IPS-20b (cell line): ENCODE results near the gene DPP9.

Source experiments
- H3K27ac ChIP-seq: one replicate; pipeline ENCODE4 v1.5.1; 2013; ENCODE audit warnings: low read length
- H3K27me3 ChIP-seq: 2 replicates; pipeline ENCODE4 v1.6.1; 2013; ENCODE audit warnings: mild to moderate bottlenecking, low read length, inconsistent platforms; ENCODE audit not compliant: insufficient read depth
- H3K36me3 ChIP-seq: 2 replicates; pipeline ENCODE4 v1.6.1; 2013; ENCODE audit warnings: low read depth, mild to moderate bottlenecking, inconsistent platforms, low read length, moderate library complexity; ENCODE audit not compliant: insufficient read depth
- H3K4me1 ChIP-seq: 2 replicates; pipeline ENCODE4 v1.6.1; 2013; ENCODE audit warnings: mild to moderate bottlenecking, control low read depth, inconsistent platforms, low read length, moderate library complexity; ENCODE audit not compliant: insufficient read depth
- H3K4me3 ChIP-seq: 2 replicates; pipeline ENCODE4 v1.5.1; 2013; ENCODE audit warnings: mild to moderate bottlenecking, low read length, inconsistent platforms
- H3K9ac ChIP-seq: 2 replicates; pipeline ENCODE4 v1.6.1; 2013; ENCODE audit warnings: low read depth, mild to moderate bottlenecking, inconsistent platforms, low read length, moderate library complexity
- H3K9me3 ChIP-seq: 2 replicates; pipeline ENCODE4 v1.6.1; 2013; ENCODE audit warnings: mild to moderate bottlenecking, low read depth, low read length, inconsistent platforms; ENCODE audit not compliant: insufficient read depth

Gene DPP9

DNA sequence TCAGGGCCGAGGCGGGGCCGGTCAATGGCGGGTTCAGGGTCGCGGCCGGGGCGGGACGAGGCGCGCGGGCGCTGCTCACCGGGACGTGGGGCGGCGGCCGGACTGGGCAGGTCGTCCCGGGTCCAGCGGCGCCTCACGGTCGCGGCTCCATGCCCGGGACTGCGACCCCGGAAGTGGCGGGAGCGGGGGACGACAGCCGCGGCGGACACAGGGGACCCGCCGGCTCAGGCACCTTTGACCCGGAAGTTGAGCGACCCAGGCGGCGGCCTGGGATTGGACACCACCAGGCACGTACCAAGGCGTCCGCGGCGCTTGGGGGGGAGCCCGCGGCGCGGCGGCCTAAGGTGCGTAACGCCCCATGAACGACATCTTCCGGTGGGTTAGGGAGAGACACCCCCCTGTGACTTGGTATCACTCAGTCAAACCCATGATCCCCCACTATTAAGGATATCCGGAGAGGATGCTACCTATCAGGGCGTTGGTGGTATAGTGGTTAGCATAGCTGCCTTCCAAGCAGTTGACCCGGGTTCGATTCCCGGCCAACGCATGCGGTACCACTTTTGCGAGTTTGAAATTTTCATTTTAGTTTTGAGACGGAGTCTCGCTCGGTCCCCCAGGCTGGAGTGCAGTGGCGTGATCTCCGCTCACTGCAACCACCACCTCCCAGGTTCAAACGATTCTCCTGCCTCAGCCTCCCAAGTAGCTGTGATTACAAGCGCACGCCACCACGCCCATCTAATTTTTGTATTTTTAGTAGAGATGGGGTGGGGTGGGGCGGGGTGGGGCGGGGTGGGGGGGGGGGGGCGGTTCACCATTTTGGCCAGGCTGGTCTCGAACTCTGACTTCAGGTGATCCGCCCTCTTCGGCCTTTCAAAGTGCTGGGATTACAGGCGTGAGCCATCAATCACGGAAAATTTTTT lies at the start of gene DPP9:
Gene DPP9, minus strand, starts transcription at position 248 of the 920 bp plus-strand sequence. CDS start 3,936 bp downstream, outside the sequence.
- H3K36me3 ChIP-seq = peaks cover 22% of the 10 kb centered on the region
- peak within 1 kb of the TSS; percentile 88 for H3K9ac ChIP-seq
- H3K27ac ChIP-seq = peak within 1 kb of the TSS; percentile 58
- peaks cover 6% of the 10 kb centered on the region; the same call in 1 of the 2 replicates for H3K4me1 ChIP-seq
- no peaks in the 10 kb centered on the region for H3K27me3 ChIP-seq
- H3K9me3 ChIP-seq = no peaks in the 10 kb centered on the region
- H3K4me3 ChIP-seq = peak within 1 kb of the TSS; percentile 95

- no peak overlapping the region for H3K27ac ChIP-seq
Measured at GRCh38 chr19:4773047-4773640, 49.5 kb upstream of the DPP9 start.

DNA sequence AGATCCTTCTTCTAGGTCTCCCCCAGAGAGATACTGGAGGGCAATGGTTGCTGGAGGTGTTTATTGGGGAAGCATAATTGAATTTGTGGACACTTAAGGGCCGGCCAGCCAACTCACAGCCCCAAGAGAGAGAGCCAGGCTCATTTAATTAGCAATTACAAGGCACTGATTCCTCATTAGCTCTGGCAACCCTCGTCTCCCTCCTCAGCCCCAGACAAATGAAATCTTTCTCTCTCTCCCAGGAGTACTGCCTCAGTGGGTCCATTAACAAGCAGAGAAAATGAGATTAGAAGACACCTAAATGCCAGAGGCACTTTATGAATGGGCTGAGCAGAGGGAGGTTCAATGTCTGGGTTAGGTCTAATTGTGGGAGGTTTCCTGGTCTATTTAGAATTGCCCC lies 48.9 kb upstream of the DPP9 start:
- no peaks in the 10 kb centered on the region for H3K4me1 ChIP-seq
- H3K9me3 ChIP-seq = no peaks in the 10 kb centered on the region
- H3K27me3 ChIP-seq = peaks cover 30% of the 10 kb centered on the region; the same call in 1 of the 2 replicates
- no peak overlapping the region for H3K9ac ChIP-seq
- no peaks in the 10 kb centered on the region for H3K36me3 ChIP-seq
- no peak overlapping the region for H3K27ac ChIP-seq
- no peak overlapping the region for H3K4me3 ChIP-seq

More at GRCh38 chr19:4773047-4773640, 49.5 kb upstream of the DPP9 start:
- no peaks in the 10 kb centered on the region for H3K9me3 ChIP-seq
- H3K4me3 ChIP-seq = no peak overlapping the region
- H3K36me3 ChIP-seq = no peaks in the 10 kb centered on the region
- no peaks in the 10 kb centered on the region for H3K4me1 ChIP-seq
- no peak overlapping the region for H3K9ac ChIP-seq
- H3K27me3 ChIP-seq = peaks cover 28% of the 10 kb centered on the region; the same call in 1 of the 2 replicates

DNA sequence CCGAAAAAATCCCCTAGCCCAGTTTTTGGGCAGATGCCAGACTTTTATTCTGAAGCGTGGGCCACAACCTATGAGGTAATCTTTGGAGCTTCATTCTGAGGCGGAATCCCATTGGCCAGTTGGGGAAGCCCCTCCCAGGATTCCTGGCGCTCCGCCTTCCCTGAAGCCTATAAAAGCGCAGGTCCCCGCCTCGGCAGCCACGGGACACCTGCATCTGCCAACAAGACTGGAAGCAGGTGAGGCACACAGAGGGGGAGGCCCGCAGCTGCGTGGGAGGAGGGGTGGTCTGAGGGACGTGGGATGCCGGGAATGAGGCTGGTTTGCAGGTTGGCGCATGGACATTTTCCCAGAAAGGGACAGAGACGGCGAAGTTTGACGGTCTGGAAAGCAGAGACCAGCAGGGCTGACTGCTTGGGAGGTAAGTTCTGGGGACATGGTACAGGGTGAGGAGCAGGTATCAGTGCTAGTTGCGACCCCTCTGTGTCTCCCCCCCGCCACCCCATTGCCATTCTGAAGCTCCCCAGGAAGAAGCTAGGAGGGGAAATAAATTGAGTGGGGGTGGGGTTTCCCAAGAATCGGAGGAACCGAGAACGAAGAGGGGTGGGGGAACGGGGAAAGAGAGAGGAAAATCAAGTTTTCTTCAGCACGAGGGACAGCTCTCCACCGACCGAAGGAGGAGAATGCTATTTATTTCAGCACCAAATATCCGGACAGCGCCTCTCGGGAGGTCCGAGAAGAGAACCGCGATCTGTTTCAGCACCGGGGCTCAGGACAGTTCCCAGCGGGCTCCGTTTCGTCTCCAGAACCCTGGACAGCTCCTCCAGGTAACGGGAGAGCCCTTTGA lies 45.5 kb upstream of the DPP9 start:
- Histone ChIP-seq H3K27ac (no peak overlapping the region), H3K9me3 (no peaks in the 10 kb centered on the region), H3K9ac (no peak overlapping the region), H3K4me1 (no peaks in the 10 kb centered on the region), H3K36me3 (no peaks in the 10 kb centered on the region), H3K4me3 (no peak overlapping the region), H3K27me3 (peaks cover 27% of the 10 kb centered on the region; the same call in 1 of the 2 replicates)

- H3K9me3 ChIP-seq = no peaks in the 10 kb centered on the region
- H3K27ac ChIP-seq = no peak overlapping the region
- peaks cover 12% of the 10 kb centered on the region for H3K27me3 ChIP-seq
- H3K36me3 ChIP-seq = no peaks in the 10 kb centered on the region
- H3K4me1 ChIP-seq = peaks cover 2% of the 10 kb centered on the region; the same call in 1 of the 2 replicates
- H3K4me3 ChIP-seq = no peak overlapping the region
- H3K9ac ChIP-seq = no peak overlapping the region
Measured at GRCh38 chr19:4764393-4764660, 40.7 kb upstream of the DPP9 start.

DNA sequence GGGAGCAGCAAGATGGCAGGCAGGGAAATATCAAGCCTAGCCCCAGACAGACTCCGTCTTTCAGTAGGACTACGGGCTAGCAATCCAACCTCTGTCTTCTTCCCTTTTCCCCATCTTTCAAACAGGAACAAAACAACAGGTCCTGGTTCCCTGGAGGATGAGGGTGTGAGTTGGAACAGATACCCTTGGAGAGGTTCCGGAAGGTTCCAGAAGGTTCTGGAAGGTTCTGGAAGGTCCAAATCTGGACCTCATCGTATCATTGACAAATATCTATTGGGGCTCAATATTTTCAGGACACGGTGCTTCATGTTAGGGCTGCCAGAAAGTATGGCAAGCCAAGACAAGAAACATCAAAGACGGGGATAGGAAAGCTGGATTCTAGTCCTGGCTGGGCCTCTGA lies 39.4 kb upstream of the DPP9 start:
- Histone ChIP-seq H3K9me3 (no peaks in the 10 kb centered on the region), H3K4me1 (peaks cover 4% of the 10 kb centered on the region; the same call in 1 of the 2 replicates), H3K36me3 (no peaks in the 10 kb centered on the region), H3K9ac (no peak overlapping the region), H3K27me3 (peaks cover 25% of the 10 kb centered on the region), H3K27ac (no peak overlapping the region), H3K4me3 (no peak overlapping the region)

DNA sequence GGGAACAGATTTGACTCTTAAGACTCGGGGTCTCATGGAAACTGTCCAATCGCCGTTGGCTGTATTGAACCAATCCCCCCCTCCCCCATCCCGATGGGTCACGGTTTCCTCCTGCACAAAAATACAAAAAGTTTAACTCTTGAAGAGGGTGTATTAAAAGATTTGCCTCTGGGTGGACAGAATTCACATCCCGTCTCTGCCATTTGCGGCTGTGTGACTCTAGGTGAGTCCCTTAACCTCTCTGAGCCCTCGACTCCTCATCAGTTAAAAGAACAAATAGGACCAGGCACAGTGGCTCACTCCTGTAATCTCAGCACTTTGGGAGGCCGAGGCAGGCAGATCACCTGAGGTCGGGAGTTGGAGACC lies 36.6 kb upstream of the DPP9 start:
- Histone ChIP-seq H3K27me3 (peaks cover 30% of the 10 kb centered on the region), H3K9ac (peak overlapping the region; percentile 27; the same call in 1 of the 2 replicates), H3K4me1 (peaks cover 4% of the 10 kb centered on the region; the same call in 1 of the 2 replicates), H3K27ac (no peak overlapping the region), H3K36me3 (no peaks in the 10 kb centered on the region), H3K4me3 (peak overlapping the region; percentile 65), H3K9me3 (no peaks in the 10 kb centered on the region)

DNA sequence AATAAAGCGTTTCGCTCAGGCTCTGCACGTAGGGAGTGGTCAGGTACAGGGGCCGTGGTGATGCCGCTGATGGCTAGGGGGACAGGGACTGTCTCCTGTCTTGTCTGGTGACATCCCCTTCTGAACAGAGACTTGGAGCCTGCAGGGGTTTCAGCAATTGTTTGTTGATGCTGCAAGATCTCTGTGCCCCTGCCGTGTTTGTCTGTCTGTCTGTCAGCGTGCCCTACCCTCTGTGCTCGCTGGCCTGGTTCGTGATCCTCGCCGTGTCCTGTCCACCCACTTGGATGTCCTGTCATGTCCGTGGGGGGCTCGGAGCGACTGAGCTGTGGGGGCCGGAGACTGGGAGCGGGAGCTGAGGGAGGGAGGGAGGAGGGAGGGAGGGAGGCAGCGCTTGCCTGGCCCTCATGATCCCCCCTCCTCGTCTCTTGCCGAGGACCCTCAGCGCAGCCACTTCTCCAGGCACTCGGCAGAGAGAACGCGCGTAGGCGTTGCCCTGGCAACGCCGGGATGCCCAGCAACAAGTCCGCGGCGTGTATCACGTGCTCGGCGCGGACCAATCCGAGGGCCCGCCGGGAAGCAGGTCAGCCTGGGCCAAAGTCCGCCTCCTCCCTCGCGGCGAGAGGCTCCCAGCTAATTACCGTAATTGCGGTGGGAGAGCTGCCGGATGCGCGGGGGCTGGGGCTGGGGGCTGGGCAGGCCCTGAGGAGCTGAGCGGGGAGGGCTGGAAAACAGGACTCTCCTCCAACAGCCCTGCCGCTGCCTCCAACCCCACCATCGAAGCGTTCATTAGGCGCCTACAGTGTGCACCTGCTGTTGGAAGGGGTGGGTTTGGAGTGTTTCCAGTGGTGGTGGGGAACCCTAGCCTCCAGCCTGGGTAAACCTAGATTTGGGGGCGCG lies 36.0 kb upstream of the DPP9 start:
- Histone ChIP-seq H3K9ac (peak overlapping the region; percentile 27; the same call in 1 of the 2 replicates), H3K9me3 (no peaks in the 10 kb centered on the region), H3K27ac (no peak overlapping the region), H3K27me3 (peaks cover 30% of the 10 kb centered on the region), H3K36me3 (no peaks in the 10 kb centered on the region), H3K4me3 (peak overlapping the region; percentile 65), H3K4me1 (peaks cover 4% of the 10 kb centered on the region; the same call in 1 of the 2 replicates)

DNA sequence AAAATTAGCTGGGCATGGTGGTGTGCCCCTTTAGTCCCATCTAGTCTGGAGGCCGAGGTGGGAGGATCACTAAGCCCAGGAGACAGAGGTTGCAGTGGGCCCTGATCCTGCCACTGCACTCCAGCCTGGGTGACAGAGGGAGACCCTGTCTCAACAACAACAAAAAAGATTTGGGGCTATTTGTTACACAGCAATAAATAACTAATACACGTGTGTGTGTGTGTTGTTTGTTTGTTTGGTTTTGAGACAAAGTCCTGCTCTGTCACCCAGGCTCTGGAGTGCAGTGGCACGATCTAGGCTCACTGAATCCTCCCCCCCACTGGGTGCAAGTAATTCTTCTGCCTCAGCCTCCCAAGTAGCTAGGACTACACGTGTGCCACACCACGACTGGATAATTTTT lies 35.0 kb upstream of the DPP9 start:
- H3K27ac ChIP-seq = no peak overlapping the region

DNA sequence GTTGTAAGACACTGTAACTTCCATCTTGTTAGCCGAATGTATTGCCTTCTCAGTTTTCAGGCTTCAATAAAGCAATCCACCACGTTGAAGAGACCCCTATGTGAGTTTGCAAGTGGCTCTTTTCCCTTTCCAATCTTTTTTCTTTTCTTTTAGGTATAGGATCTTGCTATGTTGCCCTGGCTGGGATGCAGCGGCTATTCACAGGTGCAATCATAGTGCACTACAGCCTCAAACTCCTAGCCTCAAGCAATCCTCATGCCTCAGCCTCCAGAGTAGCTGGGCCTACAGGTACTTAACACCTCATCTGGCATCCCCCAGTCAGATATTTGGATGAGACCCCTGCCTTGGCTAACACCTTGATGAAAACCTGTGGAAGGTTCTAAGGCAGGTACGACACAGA lies 34.4 kb upstream of the DPP9 start:
- H3K9me3 ChIP-seq = no peaks in the 10 kb centered on the region
- H3K4me3 ChIP-seq = no peak overlapping the region
- H3K36me3 ChIP-seq = no peaks in the 10 kb centered on the region
- peaks cover 30% of the 10 kb centered on the region for H3K27me3 ChIP-seq
- H3K27ac ChIP-seq = no peak overlapping the region
- H3K4me1 ChIP-seq = peaks cover 4% of the 10 kb centered on the region; the same call in 1 of the 2 replicates
- H3K9ac ChIP-seq = no peak overlapping the region

More for the DNA sequence above, 35.0 kb upstream of the DPP9 start:
- Histone ChIP-seq H3K9me3 (no peaks in the 10 kb centered on the region), H3K4me3 (no peak overlapping the region), H3K36me3 (no peaks in the 10 kb centered on the region), H3K27me3 (peaks cover 30% of the 10 kb centered on the region), H3K4me1 (peaks cover 4% of the 10 kb centered on the region; the same call in 1 of the 2 replicates), H3K9ac (no peak overlapping the region)
